ENCODE measurements around the gene DKK3.

Gene DKK3

GRCh38 chr11:12003336-12003735 is 5.1 kb downstream of the DKK3 start:
- DNase-seq: no peak

DNA sequence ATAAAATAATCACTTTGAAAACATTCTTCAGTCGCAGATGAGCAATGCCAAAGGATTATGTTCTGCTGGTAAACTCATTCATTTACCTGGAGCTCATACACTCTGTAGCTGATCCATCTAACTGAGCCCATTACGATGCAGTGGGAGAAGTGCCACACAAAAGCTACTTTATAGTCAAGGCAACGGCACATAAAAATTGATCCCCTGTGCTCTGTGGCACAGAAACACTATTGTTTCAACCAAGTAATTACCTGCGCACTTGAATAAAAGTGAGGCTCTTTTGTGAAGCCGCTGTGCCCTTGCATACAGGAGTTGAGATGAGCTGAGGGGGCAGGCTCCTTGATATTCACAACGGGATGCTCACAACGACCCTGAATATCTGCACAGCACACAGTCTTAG is 7.2 kb downstream of the DKK3 start:
- no peak for DNase-seq

GRCh38 chr11:11998091-11998781 is 10.2 kb downstream of the DKK3 start:
- no peak for DNase-seq

- no peak for DNase-seq
Measured at GRCh38 chr11:11997049-11997322, 11.4 kb downstream of the DKK3 start.

- DNase-seq: no peak
Measured at GRCh38 chr11:11996321-11997048, 11.9 kb downstream of the DKK3 start.

DNA sequence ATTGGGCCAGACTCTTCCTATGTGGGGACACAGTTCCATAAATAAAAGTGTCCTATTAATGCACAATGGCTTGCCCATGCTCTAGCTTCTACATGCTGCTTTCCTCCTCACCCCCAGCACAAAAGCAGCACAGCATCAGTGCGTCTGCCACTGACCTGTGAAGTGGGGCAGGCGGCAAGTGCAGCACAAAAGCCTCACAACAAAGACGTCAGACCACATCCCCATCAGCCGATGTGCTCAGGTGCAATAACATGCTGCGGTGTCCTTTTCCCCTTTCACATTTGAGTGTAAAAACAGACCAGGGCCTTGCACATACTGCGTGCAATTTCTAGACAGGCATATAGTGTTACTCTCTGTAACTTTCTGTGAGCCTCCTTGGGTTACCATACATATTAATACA is 12.8 kb downstream of the DKK3 start:
- no peak for DNase-seq

- no peak for DNase-seq
Measured at GRCh38 chr11:11993839-11994238, 14.6 kb downstream of the DKK3 start.

GRCh38 chr11:11992257-11993212 is 15.9 kb downstream of the DKK3 start:
- no peak for DNase-seq

DNA sequence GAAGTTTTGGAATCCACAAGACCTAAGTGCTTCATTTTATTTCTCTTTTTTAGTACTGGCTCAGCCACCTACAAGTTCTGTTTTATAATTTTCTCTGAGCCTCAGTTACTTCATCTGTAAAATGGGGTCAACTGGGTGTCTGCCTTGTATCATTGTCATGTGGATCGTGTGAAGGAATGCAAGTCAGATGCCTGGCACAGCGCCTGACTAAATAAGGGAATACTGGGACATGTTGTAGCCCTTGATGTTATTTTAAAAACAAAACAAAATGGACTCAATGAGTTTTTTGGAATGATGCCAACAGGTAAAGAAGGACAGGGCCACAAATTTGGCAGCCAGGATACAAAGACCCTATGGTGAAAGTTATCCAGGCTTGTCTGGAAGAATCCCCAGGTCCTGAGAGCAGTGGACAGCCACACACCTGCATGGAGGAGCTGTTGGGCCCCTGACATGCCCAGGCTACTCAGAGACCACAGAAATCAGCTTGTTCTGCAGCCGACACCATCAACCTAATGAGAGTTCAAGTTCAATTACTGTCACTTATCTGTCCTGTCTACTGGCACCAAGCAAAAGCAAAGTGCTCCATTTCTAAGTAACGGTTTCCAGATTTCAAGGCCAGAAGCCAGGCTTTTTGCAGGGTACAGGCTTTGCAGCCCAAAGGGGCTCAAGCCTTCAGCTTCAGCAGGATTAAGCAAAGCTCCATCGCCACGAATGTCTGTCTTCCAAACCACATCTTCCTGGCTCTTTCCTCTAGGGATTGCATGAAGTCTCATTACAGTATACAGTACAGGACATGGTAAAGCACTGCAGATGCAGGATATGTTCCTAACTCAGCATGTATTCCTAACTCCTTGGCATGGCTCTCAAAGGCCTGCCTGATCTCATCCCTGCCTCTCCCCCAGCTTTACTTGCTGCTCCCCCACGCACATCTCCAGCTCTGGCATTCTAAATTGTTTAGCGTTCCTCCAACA is 18.4 kb downstream of the DKK3 start:
- DNase-seq: no peak

DNA sequence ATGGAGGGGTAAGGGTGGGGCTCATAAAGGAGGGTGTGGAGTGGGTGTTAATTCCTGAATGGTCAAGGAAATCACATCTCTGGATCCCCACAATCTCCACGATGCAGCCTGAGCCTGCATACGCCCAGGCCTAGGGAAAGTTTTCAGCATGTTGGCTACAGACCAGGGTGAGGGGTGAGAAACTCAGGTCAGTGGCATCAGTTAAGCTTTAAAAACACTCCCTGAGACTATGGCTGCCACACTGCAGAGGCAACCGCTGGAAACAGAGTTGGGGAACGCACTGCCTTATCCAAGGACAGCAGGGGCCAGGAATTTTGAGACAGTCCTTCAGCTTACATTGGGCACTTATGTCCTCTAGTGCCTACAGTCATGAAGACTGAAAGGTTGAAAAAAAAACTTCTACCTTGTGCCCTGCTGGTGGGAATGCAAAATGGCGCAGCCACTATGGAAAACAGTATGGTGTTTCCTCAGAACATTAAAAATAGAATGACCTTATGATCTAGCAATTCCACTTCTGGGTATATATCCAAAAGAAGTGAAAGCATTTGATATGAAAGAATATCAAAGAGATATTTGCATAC is 19.7 kb downstream of the DKK3 start:
- DNase-seq: no peak

- DNase-seq: no peak
Measured at GRCh38 chr11:11988099-11988651, 20.3 kb downstream of the DKK3 start.

DNA sequence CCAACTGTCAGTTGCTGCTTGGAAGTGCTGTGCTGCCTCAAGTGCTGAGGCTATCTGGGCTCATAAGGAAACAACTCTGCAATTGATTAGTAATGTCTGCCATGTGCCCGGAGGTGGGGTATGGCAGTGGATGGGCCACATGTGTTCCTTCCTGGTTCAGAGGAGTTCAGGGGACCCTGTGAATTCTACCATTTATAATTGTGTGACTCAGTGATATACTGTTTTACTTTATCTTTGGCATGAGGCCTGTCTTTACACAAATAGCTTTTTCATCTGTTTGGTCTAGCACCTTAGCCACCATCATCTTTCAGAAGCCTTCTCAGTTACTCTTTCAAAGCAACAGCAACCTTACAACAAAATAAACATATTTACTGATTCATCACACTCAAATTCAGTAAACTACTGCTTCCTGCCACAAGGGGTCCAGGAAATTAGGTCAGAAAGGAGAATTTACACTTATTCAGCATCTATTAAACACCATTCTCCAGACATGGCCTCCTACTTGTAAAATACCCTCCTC is 20.9 kb downstream of the DKK3 start:
- DNase-seq: no peak

GRCh38 chr11:11985954-11986949 is 22.2 kb downstream of the DKK3 start:
- no peak for DNase-seq

- no peak for DNase-seq
Measured at GRCh38 chr11:11985016-11985715, 23.3 kb downstream of the DKK3 start.

DNA sequence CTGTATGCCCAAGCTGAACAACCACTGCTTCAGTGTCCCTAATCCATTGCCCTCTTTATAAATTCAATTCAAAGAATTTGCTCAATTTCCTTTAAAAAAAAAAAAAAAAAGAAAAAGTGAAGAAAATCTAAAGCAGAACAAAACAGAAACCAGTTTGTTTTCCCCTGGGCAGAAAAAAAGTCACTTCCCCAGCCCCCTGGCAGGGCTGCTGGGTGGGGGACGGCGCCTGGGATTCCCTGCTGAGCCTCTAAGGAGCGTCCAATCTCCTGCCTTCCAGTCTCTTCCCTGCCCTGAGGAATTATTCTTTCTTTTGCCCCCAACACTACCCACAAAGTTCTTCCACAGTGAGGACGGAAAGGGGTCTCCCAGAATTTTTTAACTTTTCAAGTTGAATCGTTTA is 23.9 kb downstream of the DKK3 start:
- no peak for DNase-seq

DNA sequence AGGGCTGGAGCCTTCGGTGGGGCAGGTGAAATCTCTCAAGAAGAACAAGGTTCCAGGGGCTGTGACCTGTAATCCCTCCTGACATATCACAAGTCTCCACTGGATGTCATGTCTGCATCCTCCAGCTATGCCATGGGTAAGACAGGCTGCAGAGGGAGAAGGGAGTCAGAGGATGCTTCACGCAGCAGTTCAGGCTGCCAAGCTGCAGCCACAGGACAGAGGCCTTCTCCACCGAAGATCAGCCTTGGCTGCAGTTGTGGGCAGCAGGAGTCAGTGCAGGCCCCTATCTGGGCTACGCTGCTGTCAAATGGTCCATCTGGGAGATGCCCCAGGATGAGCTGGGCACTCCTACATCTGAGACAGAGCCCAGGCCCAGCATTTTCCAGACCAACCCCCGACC is 25.0 kb downstream of the DKK3 start:
- DNase-seq: no peak

- no peak for DNase-seq
Measured at GRCh38 chr11:11982975-11983374, 25.5 kb downstream of the DKK3 start.

DNA sequence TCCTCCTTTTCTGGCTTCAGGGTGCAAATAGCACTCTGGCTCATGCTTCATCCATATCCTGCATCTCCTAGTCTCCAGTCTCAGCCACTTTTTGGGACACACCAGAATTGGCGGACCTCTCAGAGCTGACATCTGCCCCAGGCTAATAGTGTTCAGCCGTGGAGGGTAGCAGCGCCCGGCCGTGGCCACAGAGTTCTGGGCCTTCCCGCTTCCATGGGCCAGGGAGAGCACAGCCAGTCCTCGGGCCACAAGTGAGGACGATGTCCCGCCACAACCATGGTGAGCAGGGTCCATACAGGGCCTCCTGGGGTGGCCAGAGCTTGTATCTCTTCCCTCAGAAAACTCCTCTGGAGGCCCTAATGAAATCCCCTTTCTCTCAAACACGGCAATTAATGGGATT is 26.0 kb downstream of the DKK3 start:
- no peak for DNase-seq

DNA sequence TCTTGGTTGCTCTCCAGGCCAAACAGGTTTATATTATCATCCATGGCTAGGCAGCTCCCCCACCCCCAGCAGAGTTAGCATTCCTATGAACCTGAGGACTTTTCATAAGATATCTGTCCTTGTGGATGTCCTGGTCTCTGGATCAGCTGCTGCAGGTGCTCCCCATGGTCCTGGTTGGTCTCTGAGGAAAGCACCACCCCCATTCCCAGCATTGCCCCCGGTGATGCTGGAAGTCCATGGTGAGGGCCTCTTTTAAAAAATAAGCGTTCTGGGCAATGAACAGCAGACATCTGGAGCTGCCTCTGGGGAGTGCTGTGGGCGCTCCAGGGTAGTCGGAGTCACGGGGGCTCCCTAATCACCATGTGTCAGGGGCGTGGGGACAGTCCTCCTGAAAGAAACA is 26.6 kb downstream of the DKK3 start:
- DNase-seq: no peak

DNA sequence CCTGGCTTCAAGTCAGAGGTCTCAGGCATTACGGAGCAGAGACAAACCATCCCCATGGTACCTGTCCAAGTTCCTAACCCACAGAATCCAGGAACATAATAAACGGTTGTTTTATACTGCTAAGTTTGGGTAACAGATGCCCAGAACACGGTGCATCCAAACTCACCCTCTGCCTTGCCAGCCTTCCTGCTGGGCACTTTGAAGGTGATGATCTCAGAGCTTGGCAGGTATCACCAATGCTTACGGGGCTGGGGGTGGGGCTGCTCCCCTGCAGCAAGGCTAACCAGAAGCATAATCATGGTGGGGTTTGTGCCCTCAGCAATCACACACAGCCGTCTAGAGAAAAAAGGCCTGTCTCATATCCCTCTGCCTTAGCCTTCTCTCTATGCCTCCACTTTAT is 27.1 kb downstream of the DKK3 start:
- DNase-seq: no peak

Data from NCI-H510A (cell line).